ENCODE measurements around the gene TNRC18. TPM values are rescaled to one million over a fixed set of nuclear protein-coding genes. Genes with fewer than 3 reads are reported as not detected.
A peak's percentile ranks its signal among the peaks of the same experiment; 100 is the strongest.

TNRC18 gene
- total and polyA plus RNA-seq, 7 donors: 5.9 to 27.9 (median 18.5) TPM

GRCh38 chr7:5452937-5453540, 29.4 kb upstream of the TNRC18 start:
- no peak overlapping the region for H3K4me3 ChIP-seq
- intact Hi-C loops (cut with DNase I): loop anchor here (2.0 to 5.0 kb wide), 4 partner anchors 56 to 212 kb away; no protein-coding TSS in a partner anchor
- ATAC-seq (no peak), DNase-seq (no peak)
- no peaks in the 10 kb centered on the region for H3K36me3 ChIP-seq (ENCODE audit: insufficient read depth in 1 of 2, low read depth in 1 of 2)
- 54 to 68% (median 59%) methylated on average over 14 of the region's 14 CpGs for WGBS, 3 donors
- no peaks in the 10 kb centered on the region for H3K27me3 ChIP-seq (ENCODE audit: insufficient read depth in 3 of 3, low read length in 2 of 3)
- TF ChIP-seq CTCF (IDR thresholded peaks at IDR 0.05): no peak
- H3K4me1 ChIP-seq: peaks cover 7% of the 10 kb centered on the region
- H3K9me3 ChIP-seq: no peaks in the 10 kb centered on the region
- no peak overlapping the region for H3K27ac ChIP-seq

GRCh38 chr7:5452470-5452899, 28.9 kb upstream of the TNRC18 start:
- Histone ChIP-seq H3K4me1 (peaks cover 1% of the 10 kb centered on the region), H3K9me3 (no peaks in the 10 kb centered on the region), H3K27ac (no peak overlapping the region), H3K27me3 (ENCODE audit: insufficient read depth in 3 of 3, low read length in 2 of 3) (no peaks in the 10 kb centered on the region), H3K36me3 (ENCODE audit: insufficient read depth in 1 of 2, low read depth in 1 of 2) (no peaks in the 10 kb centered on the region), H3K4me3 (no peak overlapping the region)
- 41 to 65% (median 54%) methylated on average over 12 of the region's 12 CpGs for WGBS, 3 donors
- intact Hi-C loops (cut with DNase I): loop anchor here (2.0 to 5.0 kb wide), 4 partner anchors 55 to 212 kb away; no protein-coding TSS in a partner anchor
- ATAC-seq: peak in 2 of 4 donors; percentile 27 to 45
- no peak for DNase-seq
- no peak for TF ChIP-seq CTCF (IDR thresholded peaks at IDR 0.05)

GRCh38 chr7:5451391-5451790, 27.8 kb upstream of the TNRC18 start:
- Histone ChIP-seq H3K36me3 (ENCODE audit: insufficient read depth in 1 of 2, low read depth in 1 of 2) (no peaks in the 10 kb centered on the region), H3K27me3 (ENCODE audit: insufficient read depth in 3 of 3, low read length in 2 of 3) (no peaks in the 10 kb centered on the region), H3K4me1 (no peaks in the 10 kb centered on the region), H3K4me3 (no peak overlapping the region), H3K27ac (no peak overlapping the region), H3K9me3 (no peaks in the 10 kb centered on the region)
- ATAC-seq: no peak
- 80 to 84% (median 81%) methylated on average over 13 of the region's 13 CpGs for WGBS, 3 donors
- intact Hi-C loops (cut with DNase I): loop anchor here (2.0 to 5.0 kb wide), 4 partner anchors 54 to 209 kb away; no protein-coding TSS in a partner anchor
- no peak for DNase-seq
- TF ChIP-seq CTCF (IDR thresholded peaks at IDR 0.05): no peak

- Histone ChIP-seq H3K27ac (no peak overlapping the region), H3K4me1 (no peaks in the 10 kb centered on the region), H3K4me3 (no peak overlapping the region), H3K9me3 (no peaks in the 10 kb centered on the region), H3K27me3 (ENCODE audit: insufficient read depth in 3 of 3, low read length in 2 of 3) (no peaks in the 10 kb centered on the region), H3K36me3 (ENCODE audit: insufficient read depth in 1 of 2, low read depth in 1 of 2) (no peaks in the 10 kb centered on the region)
- intact Hi-C loops (cut with DNase I): loop anchor here (2.0 to 5.0 kb wide), 4 partner anchors 53 to 208 kb away; no protein-coding TSS in a partner anchor
- peak; percentile 67 for TF ChIP-seq CTCF (IDR thresholded peaks at IDR 0.05)
- ATAC-seq (peak; percentile 76 to 90 (median 77)), DNase-seq (peak; percentile 47 to 72)
- WGBS, 3 donors: 46 to 50% (median 47%) methylated on average over 16 to 19 of the region's 19 CpGs
Observed at GRCh38 chr7:5450549-5451327, 27.1 kb upstream of the TNRC18 start.

Measured in psoas muscle (tissue), 8 donors.